OCI-LY3 (cell line): ENCODE data around the gene C19orf25.
"Not testable (repeated sequence)": the region's sequence is repeated elsewhere in the genome, so short reads cannot be mapped to it uniquely, and the experiment has no call there.

Source experiments
- H2AFZ ChIP-seq: fragments of 200-600, 300-600 bp; shearing (Covaris generic); 2 replicates; pipeline ENCODE4 v1.6.0; 2014; ENCODE audit warnings: antibody characterized with exemption, low read depth, low read length
- H3K27ac ChIP-seq: fragments of 200-600, 300-600 bp; sonication (generic); 2 replicates; pipeline ENCODE4 v1.5.1; 2014; ENCODE audit warnings: mild to moderate bottlenecking, low read length, moderate library complexity, mixed read lengths
- H3K27me3 ChIP-seq: fragments of 200-600, 300-600 bp; sonication (generic); 2 replicates; pipeline ENCODE4 v1.6.1; 2014; ENCODE audit warnings: low read depth, low read length, mixed read lengths
- H3K36me3 ChIP-seq: fragments of 200-600, 300-600 bp; sonication (generic); replicated peaks from 2 replicates; pipeline ENCODE3; 2014; ENCODE audit warnings: low read depth, low read length, mixed read lengths
- H3K4me1 ChIP-seq: fragments of 300-600, 200-600 bp; sonication (generic); 2 replicates; pipeline ENCODE4 v1.6.1; 2014; ENCODE audit warnings: low read length, mixed read lengths
- H3K4me2 ChIP-seq: fragments of 200-600, 300-600 bp; sonication (generic); 2 replicates; pipeline ENCODE4 v1.6.1; 2014; ENCODE audit warnings: low read length, mixed read lengths
- H3K4me3 ChIP-seq: fragments of 300-600, 200-600 bp; sonication (generic); 2 replicates; pipeline ENCODE4 v1.5.1; 2014; ENCODE audit warnings: antibody characterized with exemption, mild to moderate bottlenecking, low read length, moderate library complexity
- H3K79me2 ChIP-seq: fragments of 300-600, 200-600 bp; shearing (Covaris generic); 2 replicates; pipeline ENCODE4 v1.6.1; 2014; ENCODE audit warnings: mild to moderate bottlenecking, low read length, mixed read lengths
- H3K9ac ChIP-seq: fragments of 300-600, 200-600 bp; shearing (Covaris generic); 2 replicates; pipeline ENCODE4 v1.6.0; 2014; ENCODE audit warnings: mild to moderate bottlenecking, low read length, moderate library complexity
- H3K9me3 ChIP-seq: fragments of 200-600, 300-600 bp; shearing (Covaris generic); 2 replicates; pipeline ENCODE4 v1.6.1; 2014; ENCODE audit warnings: low read length, mixed read lengths; ENCODE audit not compliant: insufficient read depth
- H4K20me1 ChIP-seq: fragments of 200-600, 300-600 bp; sonication (generic); 2 replicates; pipeline ENCODE4 v1.6.1; 2016; ENCODE audit warnings: low read length, mixed read lengths; ENCODE audit not compliant: insufficient read depth
- CTCF ChIP-seq: fragments of 200-600, 300-600 bp; sonication (generic); IDR thresholded peaks from 2 replicates; pipeline ENCODE4 v1.5.1; 2014; ENCODE audit warnings: antibody characterized with exemption, low read length, low read depth
- EZH2phosphoT487 ChIP-seq: fragments of 200-600 bp; shearing (Covaris generic); IDR thresholded peaks from 2 replicates; pipeline ENCODE4 v1.6.1; 2018; ENCODE audit warnings: antibody characterized with exemption, mixed run types, low read depth

C19orf25 gene

GRCh38 chr19:1441677-1442438 is 37.2 kb downstream of the C19orf25 start:
- Histone ChIP-seq H3K27me3 (no peaks in the 10 kb centered on the region), H3K9ac (no peak overlapping the region), H3K4me1 (peaks cover 44% of the 10 kb centered on the region), H3K27ac (no peak overlapping the region), H3K4me2 (no peak overlapping the region), H4K20me1 (peaks cover 44% of the 10 kb centered on the region), H2AFZ (no peak overlapping the region), H3K9me3 (no peaks in the 10 kb centered on the region), H3K4me3 (no peak overlapping the region), H3K36me3 (peaks cover 42% of the 10 kb centered on the region), H3K79me2 (peaks cover 44% of the 10 kb centered on the region)
- TF ChIP-seq CTCF (no peak), EZH2phosphoT487 (no peak)

GRCh38 chr19:1441022-1441426 is 38.0 kb downstream of the C19orf25 start:
- no peaks in the 10 kb centered on the region for H3K27me3 ChIP-seq
- H3K36me3 ChIP-seq = peaks cover 42% of the 10 kb centered on the region
- no peak overlapping the region for H2AFZ ChIP-seq
- 0 out of 2 replicates have a peak overlapping the region, but pooled peaks have one; percentile 6 for H3K27ac ChIP-seq
- H3K4me2 ChIP-seq = no peak overlapping the region
- H3K4me3 ChIP-seq = no peak overlapping the region
- peaks cover 44% of the 10 kb centered on the region for H3K4me1 ChIP-seq
- no peak overlapping the region for H3K9ac ChIP-seq
- peaks cover 44% of the 10 kb centered on the region for H4K20me1 ChIP-seq
- H3K9me3 ChIP-seq = no peaks in the 10 kb centered on the region
- no peak for TF ChIP-seq EZH2phosphoT487
- no peak for TF ChIP-seq CTCF
- H3K79me2 ChIP-seq = peaks cover 44% of the 10 kb centered on the region

GRCh38 chr19:1440418-1440801 is 38.6 kb downstream of the C19orf25 start:
- H3K27ac ChIP-seq = 0 out of 2 replicates have a peak overlapping the region, but pooled peaks have one; percentile 6
- peaks cover 48% of the 10 kb centered on the region for H4K20me1 ChIP-seq
- peaks cover 47% of the 10 kb centered on the region for H3K36me3 ChIP-seq
- H3K4me1 ChIP-seq = peaks cover 44% of the 10 kb centered on the region
- H3K4me3 ChIP-seq = no peak overlapping the region
- H3K4me2 ChIP-seq = peak overlapping the region; percentile 92; the same call in 1 of the 2 replicates
- no peaks in the 10 kb centered on the region for H3K9me3 ChIP-seq
- H2AFZ ChIP-seq = no peak overlapping the region
- H3K79me2 ChIP-seq = peaks cover 44% of the 10 kb centered on the region
- TF ChIP-seq CTCF (no peak), EZH2phosphoT487 (no peak)
- no peaks in the 10 kb centered on the region for H3K27me3 ChIP-seq
- H3K9ac ChIP-seq = no peak overlapping the region

- peak overlapping the region; percentile 64 for H3K27ac ChIP-seq
- peak overlapping the region; percentile 91 for H3K9ac ChIP-seq
- H3K4me2 ChIP-seq = peak overlapping the region; percentile 92
- peaks cover 43% of the 10 kb centered on the region for H3K4me1 ChIP-seq
- H3K4me3 ChIP-seq = peak overlapping the region; percentile 92
- not testable (repeated sequence) for H2AFZ ChIP-seq, H3K9me3 ChIP-seq, H3K27me3 ChIP-seq
- H3K79me2 ChIP-seq = peaks cover 44% of the 10 kb centered on the region
- peaks cover 52% of the 10 kb centered on the region for H3K36me3 ChIP-seq
- peaks cover 50% of the 10 kb centered on the region for H4K20me1 ChIP-seq
Measured at GRCh38 chr19:1439525-1440417, 39.2 kb downstream of the C19orf25 start.
